ENCODE measurements around the gene TSPYL2. TPM values are rescaled to one million over a fixed set of nuclear protein-coding genes. Genes with fewer than 3 reads are reported as not detected.

Gene TSPYL2
- total RNA-seq, 4 donors from 2014 or later, result 30.9 to 83.1 (median 49.1) TPM

DNA sequence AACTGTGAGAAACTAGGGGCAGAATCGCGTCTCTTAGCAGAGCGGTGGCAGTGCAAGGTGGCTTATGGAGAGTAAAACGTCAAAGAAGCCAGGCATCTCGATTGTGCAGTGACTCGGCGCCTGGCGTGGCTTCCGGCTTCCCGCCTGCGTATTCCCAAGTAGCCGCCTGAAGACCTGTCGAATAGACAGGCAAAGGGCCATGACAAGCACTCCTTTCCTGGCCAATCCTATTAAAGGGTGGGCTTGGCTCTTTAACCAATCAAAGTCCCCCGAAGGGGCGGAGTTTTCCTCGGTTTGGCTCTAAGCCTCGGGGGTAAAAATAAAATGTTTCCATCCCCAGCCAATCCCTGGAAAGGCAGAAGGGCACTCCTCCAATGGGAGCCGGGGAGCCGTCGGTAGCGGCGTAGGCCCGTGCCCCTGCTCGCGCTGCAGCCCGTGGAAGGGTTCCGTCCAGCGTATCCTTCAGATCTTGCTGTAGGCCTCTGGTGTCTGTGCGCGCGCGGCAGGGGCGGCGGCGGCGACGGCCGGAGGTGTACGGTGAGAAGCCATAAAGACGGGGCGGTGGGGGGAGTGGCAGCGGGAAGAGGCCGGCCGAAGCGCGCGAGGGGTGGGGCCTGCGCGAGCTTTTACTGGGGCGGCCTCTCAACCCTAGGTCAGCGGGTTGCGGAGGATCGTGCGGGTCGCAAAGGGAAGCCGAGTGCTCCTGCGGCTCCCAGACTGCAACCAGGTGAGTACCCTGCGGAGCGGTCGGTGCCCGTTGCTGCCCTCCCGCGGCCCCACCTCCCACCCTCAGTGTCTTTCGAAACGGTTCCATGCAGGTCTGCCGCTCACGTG lies 11.8 kb downstream of the TSPYL2 start, which contains the start of gene KANTR:
Gene KANTR, plus strand, starts transcription at position 395 of the 834 bp plus-strand sequence. CDS start 30,131 bp downstream, outside the sequence.
- Histone ChIP-seq H3K9me3 (no peaks in the 10 kb centered on the region), H3K27ac (peak within 1 kb of the TSS; percentile 78 to 86 (median 86)), H3K27me3 (no peaks in the 10 kb centered on the region), H3K4me1 (no peaks in the 10 kb centered on the region), H3K36me3 (no peaks in the 10 kb centered on the region), H3K4me3 (replicated peaks in 1 of 3) (peak within 1 kb of the TSS; percentile 20 to 46 (median 42))
- DNase-seq, result peak; percentile 89
- WGBS, 2 donors, result 0 to 2% methylated on average over 10 to 19 of the region's 67 CpGs
- intact Hi-C loops (cut with DNase I), result loop anchor here (2.0 kb wide), 1 partner anchor 23 kb away; no protein-coding TSS in a partner anchor
- TF ChIP-seq, protein P1, sequence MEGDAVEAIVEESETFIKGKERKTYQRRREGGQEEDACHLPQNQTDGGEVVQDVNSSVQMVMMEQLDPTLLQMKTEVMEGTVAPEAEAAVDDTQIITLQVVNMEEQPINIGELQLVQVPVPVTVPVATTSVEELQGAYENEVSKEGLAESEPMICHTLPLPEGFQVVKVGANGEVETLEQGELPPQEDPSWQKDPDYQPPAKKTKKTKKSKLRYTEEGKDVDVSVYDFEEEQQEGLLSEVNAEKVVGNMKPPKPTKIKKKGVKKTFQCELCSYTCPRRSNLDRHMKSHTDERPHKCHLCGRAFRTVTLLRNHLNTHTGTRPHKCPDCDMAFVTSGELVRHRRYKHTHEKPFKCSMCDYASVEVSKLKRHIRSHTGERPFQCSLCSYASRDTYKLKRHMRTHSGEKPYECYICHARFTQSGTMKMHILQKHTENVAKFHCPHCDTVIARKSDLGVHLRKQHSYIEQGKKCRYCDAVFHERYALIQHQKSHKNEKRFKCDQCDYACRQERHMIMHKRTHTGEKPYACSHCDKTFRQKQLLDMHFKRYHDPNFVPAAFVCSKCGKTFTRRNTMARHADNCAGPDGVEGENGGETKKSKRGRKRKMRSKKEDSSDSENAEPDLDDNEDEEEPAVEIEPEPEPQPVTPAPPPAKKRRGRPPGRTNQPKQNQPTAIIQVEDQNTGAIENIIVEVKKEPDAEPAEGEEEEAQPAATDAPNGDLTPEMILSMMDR (IDR thresholded peaks at IDR 0.05), result no peak
- peak in 1 of 2 donors; percentile 63 for TF ChIP-seq POLR2A (IDR thresholded peaks at IDR 0.05)

DNA sequence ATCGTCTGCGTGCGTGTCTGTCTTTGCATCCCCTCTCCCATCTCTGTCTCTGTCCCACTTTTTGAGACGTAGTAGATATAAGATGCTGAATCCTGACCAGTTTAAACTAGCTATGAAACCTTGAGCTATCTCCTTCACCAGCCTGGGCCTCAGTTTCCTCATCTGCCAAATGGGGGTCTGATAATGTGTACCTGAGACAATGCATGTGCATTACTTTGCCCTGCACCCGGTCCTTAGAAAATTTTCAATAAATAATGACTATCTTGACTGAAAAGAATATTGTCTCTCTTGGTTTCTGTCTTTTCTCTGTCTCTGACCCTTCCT lies 12.4 kb downstream of the TSPYL2 start:
- Histone ChIP-seq H3K4me3 (replicated peaks in 1 of 3) (peak overlapping the region; percentile 20 to 46 (median 42)), H3K36me3 (no peaks in the 10 kb centered on the region), H3K27me3 (no peaks in the 10 kb centered on the region), H3K9me3 (no peaks in the 10 kb centered on the region), H3K4me1 (no peaks in the 10 kb centered on the region), H3K27ac (peak overlapping the region; percentile 77 to 86 (median 81))
- intact Hi-C loops (cut with DNase I), result no loop called here
- no peak for DNase-seq
- TF ChIP-seq, protein P1 (IDR thresholded peaks at IDR 0.05), result no peak
- TF ChIP-seq POLR2A (IDR thresholded peaks at IDR 0.05), result no peak
- WGBS, 2 donors, result 1% methylated on average over 5 of the region's 5 CpGs

DNA sequence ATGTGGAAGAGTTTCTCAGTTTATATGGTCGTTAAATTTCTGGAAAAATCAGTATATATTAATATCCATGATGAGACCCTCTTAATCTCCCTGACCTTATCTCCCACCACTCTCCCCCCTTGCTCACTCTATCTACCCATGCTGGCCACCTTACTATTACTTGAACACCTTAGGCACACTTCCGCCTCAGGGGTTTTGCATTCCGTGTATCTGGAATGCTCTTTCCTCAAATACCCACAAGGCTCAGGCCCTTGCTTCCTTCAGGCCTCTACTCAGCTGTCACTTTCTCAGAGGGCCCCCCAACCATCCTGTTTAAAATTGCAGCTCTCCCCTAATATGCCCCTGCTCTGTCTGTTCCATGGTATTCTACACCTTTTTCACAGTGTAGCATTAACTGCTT lies 13.6 kb downstream of the TSPYL2 start:
- intact Hi-C loops (cut with DNase I), result no loop called here
- Histone ChIP-seq H3K4me1 (no peaks in the 10 kb centered on the region), H3K27ac (no peak overlapping the region), H3K27me3 (no peaks in the 10 kb centered on the region), H3K36me3 (no peaks in the 10 kb centered on the region), H3K9me3 (no peaks in the 10 kb centered on the region), H3K4me3 (replicated peaks in 1 of 3) (no peak overlapping the region)
- no peak for TF ChIP-seq POLR2A (IDR thresholded peaks at IDR 0.05)
- TF ChIP-seq, protein P1 (IDR thresholded peaks at IDR 0.05), result no peak
- DNase-seq, result no peak
- WGBS, 2 donors, result 81 to 90% methylated on average over 3 of the region's 3 CpGs

DNA sequence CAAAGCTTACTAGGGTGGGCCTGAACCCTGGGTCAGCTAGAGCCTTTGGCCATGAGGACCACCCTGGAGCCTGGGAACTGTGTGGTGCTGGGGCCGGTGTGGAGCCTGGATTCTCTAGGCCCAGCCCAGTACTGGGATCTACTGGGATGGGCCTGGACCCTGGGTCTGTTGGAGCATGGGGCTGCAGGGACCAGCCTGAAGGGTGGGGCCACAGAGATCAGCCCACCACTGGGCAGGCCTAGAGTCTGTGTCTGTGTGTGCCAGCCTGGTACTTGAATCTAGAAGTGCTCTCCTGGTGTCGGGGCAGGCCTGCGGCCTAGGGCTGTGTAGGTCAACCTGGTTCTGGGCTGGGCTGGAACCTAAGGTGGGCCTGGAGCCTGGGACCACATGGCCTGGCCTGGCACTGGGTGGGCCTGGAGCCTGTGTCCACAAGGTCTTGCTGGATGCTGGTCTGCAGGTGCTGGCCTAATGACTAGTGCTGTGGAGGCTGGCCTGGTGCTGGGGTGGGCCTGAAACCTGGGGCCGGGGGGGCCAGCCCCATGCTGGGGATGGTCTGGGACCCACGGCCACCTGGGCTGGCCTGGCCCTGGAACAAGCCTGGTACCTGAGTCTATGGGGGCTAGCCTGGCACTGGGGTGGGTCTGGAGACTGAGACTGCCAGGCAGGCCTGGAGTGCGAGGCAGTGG lies 32.8 kb downstream of the TSPYL2 start:
- H3K9me3 ChIP-seq, result no peaks in the 10 kb centered on the region
- intact Hi-C loops (cut with DNase I), result no loop called here
- no peaks in the 10 kb centered on the region for H3K27me3 ChIP-seq
- WGBS, 2 donors, result 100% methylated on average over 1 of the region's 6 CpGs; no CpG with 5 or more reads in 1 of the 2 donors
- H3K4me1 ChIP-seq, result peaks cover 0 to 5% of the 10 kb centered on the region in 2 donors
- TF ChIP-seq, protein P1 (IDR thresholded peaks at IDR 0.05), result no peak
- TF ChIP-seq POLR2A (IDR thresholded peaks at IDR 0.05), result no peak
- DNase-seq, result no peak
- H3K36me3 ChIP-seq, result no peaks in the 10 kb centered on the region
- H3K4me3 ChIP-seq (replicated peaks in 1 of 3), result no peak overlapping the region
- no peak overlapping the region for H3K27ac ChIP-seq

DNA sequence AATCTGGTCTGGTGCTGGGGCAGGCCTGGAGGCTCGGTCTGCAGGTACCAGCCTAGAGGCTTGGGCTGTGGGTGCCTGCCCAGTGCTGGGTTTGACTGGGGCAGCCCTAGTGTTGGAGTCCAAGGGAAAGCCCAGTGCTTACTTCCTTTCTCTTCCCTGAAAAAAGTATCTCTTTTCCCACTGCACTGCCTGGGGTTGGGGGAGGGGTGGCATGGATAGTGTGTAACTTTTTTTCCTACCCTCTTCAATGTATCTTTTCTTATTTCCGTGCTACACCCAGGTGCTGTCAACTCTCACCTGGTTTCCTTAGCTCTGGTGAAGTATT lies 33.3 kb downstream of the TSPYL2 start:
- no peaks in the 10 kb centered on the region for H3K9me3 ChIP-seq
- no peaks in the 10 kb centered on the region for H3K36me3 ChIP-seq
- WGBS, 2 donors, result 91 to 93% methylated on average over 1 of the region's 2 CpGs
- H3K27ac ChIP-seq, result no peak overlapping the region
- DNase-seq, result no peak
- intact Hi-C loops (cut with DNase I), result no loop called here
- no peaks in the 10 kb centered on the region for H3K27me3 ChIP-seq
- TF ChIP-seq, protein P1 (IDR thresholded peaks at IDR 0.05), result no peak
- no peak for TF ChIP-seq POLR2A (IDR thresholded peaks at IDR 0.05)
- no peak overlapping the region for H3K4me3 ChIP-seq (replicated peaks in 1 of 3)
- H3K4me1 ChIP-seq, result peaks cover 0 to 5% of the 10 kb centered on the region in 2 donors
